HepG2 (cell line): ENCODE data around the gene NECTIN2. TPM values are rescaled to one million over a fixed set of nuclear protein-coding genes. Genes with fewer than 3 reads are reported as not detected.
A peak's percentile ranks its signal among the peaks of the same experiment; 100 is the strongest.

Source experiments
- BORCS8-MEF2B ChIP-seq: sonication (generic); formaldehyde crosslinking; IDR thresholded peaks from 2 replicates; pipeline ENCODE4 v1.8.0; 2022; ENCODE audit warnings: mild to moderate bottlenecking, missing genetic modification reagents
- CBX2 ChIP-seq, 2 experiments: fragments of 200-600 bp in 1 of 2; sonication (generic); formaldehyde crosslinking in 1 of 2; IDR thresholded peaks; 2 replicates each; pipeline versions ENCODE4 v1.7.0 to v1.8.1; 2018 to 2022; ENCODE audit warnings: low read depth in 2 of 2, low read length in 1 of 2, mild to moderate bottlenecking in 1 of 2, missing genetic modification reagents in 1 of 2
- HNRNPUL1 ChIP-seq: fragments of 200-400 bp; formaldehyde crosslinking; IDR thresholded peaks from 2 replicates; pipeline ENCODE4 v1.6.1; 2017; ENCODE audit warnings: low read depth, mild to moderate bottlenecking, low read length, moderate library complexity
- HOXA3 ChIP-seq: sonication (generic); formaldehyde crosslinking; IDR thresholded peaks from 2 replicates; pipeline ENCODE4 v1.5.0; 2020; ENCODE audit warnings: missing genetic modification reagents
- JARID2 ChIP-seq: sonication (generic); formaldehyde crosslinking; IDR thresholded peaks from 2 replicates; pipeline ENCODE4 v1.8.1; 2023; ENCODE audit warnings: missing genetic modification reagents, inconsistent platforms; ENCODE audit not compliant: insufficient replicate concordance
- RBM39 ChIP-seq: fragments of 200-400 bp; formaldehyde crosslinking; IDR thresholded peaks from one replicate; pipeline ENCODE4 v1.6.1; 2018; ENCODE audit warnings: antibody characterized with exemption, mild to moderate bottlenecking, low read depth, low read length; ENCODE audit not compliant: poor library complexity, severe bottlenecking
- RFX5 ChIP-seq: IDR thresholded peaks from 2 replicates; pipeline ENCODE4 v1.6.1; 2011; ENCODE audit warnings: low read depth, low read length, improper control_type of control experiment
- ZBTB21 ChIP-seq: sonication (generic); formaldehyde crosslinking; IDR thresholded peaks from 2 replicates; pipeline ENCODE4 v1.4.0; 2020; ENCODE audit warnings: missing genetic modification reagents
- ZIK1 ChIP-seq: sonication (generic); formaldehyde crosslinking; IDR thresholded peaks from 2 replicates; pipeline ENCODE4 v1.5.0; 2020; ENCODE audit warnings: mild to moderate bottlenecking, low read depth, missing genetic modification reagents, borderline replicate concordance
- ZNF138 ChIP-seq: sonication (generic); formaldehyde crosslinking; IDR thresholded peaks from 2 replicates; pipeline ENCODE4 v1.5.0; 2020; ENCODE audit warnings: mild to moderate bottlenecking, low read depth, missing genetic modification reagents
- ZNF232 ChIP-seq: sonication (generic); formaldehyde crosslinking; IDR thresholded peaks from 2 replicates; pipeline ENCODE4 v1.4.0; 2020; ENCODE audit warnings: missing genetic modification reagents, borderline replicate concordance
- ZNF337 ChIP-seq: sonication (generic); formaldehyde crosslinking; IDR thresholded peaks from 2 replicates; pipeline ENCODE4 v1.5.1; 2020; ENCODE audit warnings: missing genetic modification reagents, low read depth, mild to moderate bottlenecking, borderline replicate concordance
- ZNF382 ChIP-seq: sonication (generic); formaldehyde crosslinking; IDR thresholded peaks from 2 replicates; pipeline ENCODE4 v1.5.0; 2020; ENCODE audit warnings: missing genetic modification reagents, mild to moderate bottlenecking, borderline replicate concordance
- ZNF563 ChIP-seq: sonication (generic); formaldehyde crosslinking; IDR thresholded peaks from 2 replicates; pipeline ENCODE4 v1.8.0; 2022; ENCODE audit warnings: mild to moderate bottlenecking, moderate library complexity, missing genetic modification reagents
- ZNF589 ChIP-seq: sonication (generic); formaldehyde crosslinking; conservative IDR thresholded peaks from 2 replicates; pipeline ENCODE4 v1.8.0; 2022; ENCODE audit warnings: mild to moderate bottlenecking, moderate library complexity, missing genetic modification reagents
- ZSCAN30 ChIP-seq: sonication (generic); formaldehyde crosslinking; IDR thresholded peaks from 2 replicates; pipeline ENCODE4 v1.5.0; 2020; ENCODE audit warnings: mild to moderate bottlenecking, missing genetic modification reagents
- polyA plus RNA-seq, 8 experiments: library from polyadenylated mRNA; depleted of rRNA in 3 of 8; stranded (reverse) in 7 of 8; unstranded in 1 of 8; fragments of >200 nt; fragmentation: Illumina TruSeq in 4 of 8; extraction: Trizol in 4 of 8; gene quantifications; 2 replicates each; pipeline versions ENCODE4 v1.2.1 to v1.2.3, GENCODE V29; 2011 to 2016; ENCODE audit warnings: low read depth in 4 of 8, missing spikeins in 1 of 8, mixed read lengths in 1 of 8; ENCODE audit not compliant: insufficient read depth in 1 of 8
- total RNA-seq, 5 experiments: library from RNA; depleted of rRNA; stranded (reverse); fragments of >200 nt; fragmentation: Illumina TruSeq; extraction: Trizol; gene quantifications; 2 replicates each; pipeline ENCODE4 v1.2.3, GENCODE V29; 2016; ENCODE audit warnings: low read depth in 1 of 5
- TF ChIP-seq, protein P1 (sequence below): sonication (generic); formaldehyde crosslinking; IDR thresholded peaks from 2 replicates; pipeline ENCODE4 v1.9.0; 2021; ENCODE audit warnings: mild to moderate bottlenecking, missing genetic modification reagents
- TF ChIP-seq, protein P2 (sequence below): sonication (generic); formaldehyde crosslinking; IDR thresholded peaks from 2 replicates; pipeline ENCODE4 v1.4.0; 2020; ENCODE audit warnings: missing genetic modification reagents, borderline replicate concordance
- TF ChIP-seq, protein P3 (sequence below): sonication (generic); formaldehyde crosslinking; IDR thresholded peaks from 2 replicates; pipeline ENCODE4 v1.4.0; 2020; ENCODE audit warnings: missing genetic modification reagents

NECTIN2 gene
- total and polyA plus RNA-seq, 2 of the 13 experiments (the other 11 are each of a cell fraction or from before 2014, with no cell fraction given): 75.4 to 114 TPM

DNA sequence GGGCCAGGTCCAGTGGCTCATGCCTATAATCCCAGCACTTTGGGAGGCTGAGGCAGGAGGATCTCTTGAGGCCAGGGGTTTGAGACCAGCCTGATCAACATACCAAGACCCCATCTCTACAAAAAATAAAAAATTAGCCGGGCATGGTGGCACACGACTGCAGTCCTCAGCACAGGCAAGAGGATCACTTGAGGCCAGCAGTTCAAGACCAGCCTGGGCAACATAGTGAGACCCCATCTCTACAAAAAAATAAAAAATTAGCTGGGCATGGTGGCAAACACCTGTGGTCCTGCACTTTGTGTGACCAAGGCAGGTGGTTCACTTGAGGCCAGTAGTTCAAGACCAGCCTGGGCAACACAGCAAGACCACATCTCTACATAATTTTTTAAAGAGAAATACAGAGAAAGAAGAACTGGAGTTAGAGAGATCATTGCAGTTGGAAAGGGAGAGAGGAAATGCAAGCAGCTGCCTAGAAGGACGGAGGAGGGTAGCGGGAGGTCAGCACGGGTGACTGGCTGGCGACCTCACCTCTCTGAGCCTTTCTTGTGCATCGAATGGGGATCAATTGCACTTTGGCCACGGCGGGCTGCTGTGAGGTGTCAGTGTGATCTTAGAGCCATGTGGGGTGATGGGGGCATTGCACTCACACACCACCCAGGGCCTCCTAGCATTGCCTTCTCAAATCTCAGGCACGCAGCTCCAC, 23.3 kb upstream of the NECTIN2 start (continued):
- TF ChIP-seq, protein P1, sequence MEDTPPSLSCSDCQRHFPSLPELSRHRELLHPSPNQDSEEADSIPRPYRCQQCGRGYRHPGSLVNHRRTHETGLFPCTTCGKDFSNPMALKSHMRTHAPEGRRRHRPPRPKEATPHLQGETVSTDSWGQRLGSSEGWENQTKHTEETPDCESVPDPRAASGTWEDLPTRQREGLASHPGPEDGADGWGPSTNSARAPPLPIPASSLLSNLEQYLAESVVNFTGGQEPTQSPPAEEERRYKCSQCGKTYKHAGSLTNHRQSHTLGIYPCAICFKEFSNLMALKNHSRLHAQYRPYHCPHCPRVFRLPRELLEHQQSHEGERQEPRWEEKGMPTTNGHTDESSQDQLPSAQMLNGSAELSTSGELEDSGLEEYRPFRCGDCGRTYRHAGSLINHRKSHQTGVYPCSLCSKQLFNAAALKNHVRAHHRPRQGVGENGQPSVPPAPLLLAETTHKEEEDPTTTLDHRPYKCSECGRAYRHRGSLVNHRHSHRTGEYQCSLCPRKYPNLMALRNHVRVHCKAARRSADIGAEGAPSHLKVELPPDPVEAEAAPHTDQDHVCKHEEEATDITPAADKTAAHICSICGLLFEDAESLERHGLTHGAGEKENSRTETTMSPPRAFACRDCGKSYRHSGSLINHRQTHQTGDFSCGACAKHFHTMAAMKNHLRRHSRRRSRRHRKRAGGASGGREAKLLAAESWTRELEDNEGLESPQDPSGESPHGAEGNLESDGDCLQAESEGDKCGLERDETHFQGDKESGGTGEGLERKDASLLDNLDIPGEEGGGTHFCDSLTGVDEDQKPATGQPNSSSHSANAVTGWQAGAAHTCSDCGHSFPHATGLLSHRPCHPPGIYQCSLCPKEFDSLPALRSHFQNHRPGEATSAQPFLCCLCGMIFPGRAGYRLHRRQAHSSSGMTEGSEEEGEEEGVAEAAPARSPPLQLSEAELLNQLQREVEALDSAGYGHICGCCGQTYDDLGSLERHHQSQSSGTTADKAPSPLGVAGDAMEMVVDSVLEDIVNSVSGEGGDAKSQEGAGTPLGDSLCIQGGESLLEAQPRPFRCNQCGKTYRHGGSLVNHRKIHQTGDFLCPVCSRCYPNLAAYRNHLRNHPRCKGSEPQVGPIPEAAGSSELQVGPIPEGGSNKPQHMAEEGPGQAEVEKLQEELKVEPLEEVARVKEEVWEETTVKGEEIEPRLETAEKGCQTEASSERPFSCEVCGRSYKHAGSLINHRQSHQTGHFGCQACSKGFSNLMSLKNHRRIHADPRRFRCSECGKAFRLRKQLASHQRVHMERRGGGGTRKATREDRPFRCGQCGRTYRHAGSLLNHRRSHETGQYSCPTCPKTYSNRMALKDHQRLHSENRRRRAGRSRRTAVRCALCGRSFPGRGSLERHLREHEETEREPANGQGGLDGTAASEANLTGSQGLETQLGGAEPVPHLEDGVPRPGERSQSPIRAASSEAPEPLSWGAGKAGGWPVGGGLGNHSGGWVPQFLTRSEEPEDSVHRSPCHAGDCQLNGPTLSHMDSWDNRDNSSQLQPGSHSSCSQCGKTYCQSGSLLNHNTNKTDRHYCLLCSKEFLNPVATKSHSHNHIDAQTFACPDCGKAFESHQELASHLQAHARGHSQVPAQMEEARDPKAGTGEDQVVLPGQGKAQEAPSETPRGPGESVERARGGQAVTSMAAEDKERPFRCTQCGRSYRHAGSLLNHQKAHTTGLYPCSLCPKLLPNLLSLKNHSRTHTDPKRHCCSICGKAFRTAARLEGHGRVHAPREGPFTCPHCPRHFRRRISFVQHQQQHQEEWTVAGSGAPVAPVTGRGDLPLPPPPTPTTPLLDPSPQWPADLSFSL (CRISPR knock-in tag): no peak
- no peak for TF ChIP-seq ZNF563 (CRISPR knock-in tag)
- no peak for TF ChIP-seq BORCS8-MEF2B
- TF ChIP-seq, protein P2, sequence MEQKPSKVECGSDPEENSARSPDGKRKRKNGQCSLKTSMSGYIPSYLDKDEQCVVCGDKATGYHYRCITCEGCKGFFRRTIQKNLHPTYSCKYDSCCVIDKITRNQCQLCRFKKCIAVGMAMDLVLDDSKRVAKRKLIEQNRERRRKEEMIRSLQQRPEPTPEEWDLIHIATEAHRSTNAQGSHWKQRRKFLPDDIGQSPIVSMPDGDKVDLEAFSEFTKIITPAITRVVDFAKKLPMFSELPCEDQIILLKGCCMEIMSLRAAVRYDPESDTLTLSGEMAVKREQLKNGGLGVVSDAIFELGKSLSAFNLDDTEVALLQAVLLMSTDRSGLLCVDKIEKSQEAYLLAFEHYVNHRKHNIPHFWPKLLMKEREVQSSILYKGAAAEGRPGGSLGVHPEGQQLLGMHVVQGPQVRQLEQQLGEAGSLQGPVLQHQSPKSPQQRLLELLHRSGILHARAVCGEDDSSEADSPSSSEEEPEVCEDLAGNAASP (CRISPR knock-in tag): 0 out of 2 replicates have a peak, but pooled peaks have one; percentile 61
- TF ChIP-seq HOXA3 (CRISPR knock-in tag): peak; percentile 49; the same call in 1 of the 2 replicates
- TF ChIP-seq JARID2: no peak
- TF ChIP-seq ZNF337 (CRISPR knock-in tag): no peak
- no peak for TF ChIP-seq ZBTB21 (CRISPR knock-in tag)
- no peak for TF ChIP-seq ZSCAN30 (CRISPR knock-in tag)
- TF ChIP-seq, protein P3, sequence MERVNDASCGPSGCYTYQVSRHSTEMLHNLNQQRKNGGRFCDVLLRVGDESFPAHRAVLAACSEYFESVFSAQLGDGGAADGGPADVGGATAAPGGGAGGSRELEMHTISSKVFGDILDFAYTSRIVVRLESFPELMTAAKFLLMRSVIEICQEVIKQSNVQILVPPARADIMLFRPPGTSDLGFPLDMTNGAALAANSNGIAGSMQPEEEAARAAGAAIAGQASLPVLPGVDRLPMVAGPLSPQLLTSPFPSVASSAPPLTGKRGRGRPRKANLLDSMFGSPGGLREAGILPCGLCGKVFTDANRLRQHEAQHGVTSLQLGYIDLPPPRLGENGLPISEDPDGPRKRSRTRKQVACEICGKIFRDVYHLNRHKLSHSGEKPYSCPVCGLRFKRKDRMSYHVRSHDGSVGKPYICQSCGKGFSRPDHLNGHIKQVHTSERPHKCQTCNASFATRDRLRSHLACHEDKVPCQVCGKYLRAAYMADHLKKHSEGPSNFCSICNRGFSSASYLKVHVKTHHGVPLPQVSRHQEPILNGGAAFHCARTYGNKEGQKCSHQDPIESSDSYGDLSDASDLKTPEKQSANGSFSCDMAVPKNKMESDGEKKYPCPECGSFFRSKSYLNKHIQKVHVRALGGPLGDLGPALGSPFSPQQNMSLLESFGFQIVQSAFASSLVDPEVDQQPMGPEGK (CRISPR knock-in tag): peak; percentile 54; the same call in 1 of the 2 replicates
- TF ChIP-seq HNRNPUL1: no peak
- TF ChIP-seq ZNF589 (CRISPR knock-in tag): no peak
- no peak for TF ChIP-seq ZIK1
- no peak for TF ChIP-seq CBX2 (IDR thresholded peaks at IDR 0.05; ENCODE audit: low read depth, low read length)
- no peak for TF ChIP-seq CBX2 (CRISPR knock-in tag; IDR thresholded peaks at IDR 0.05; ENCODE audit: low read depth)
- no peak for TF ChIP-seq ZNF138 (CRISPR knock-in tag)
- no peak for TF ChIP-seq RBM39
- no peak for TF ChIP-seq ZNF232
- TF ChIP-seq ZNF382 (CRISPR knock-in tag): no peak
- no peak for TF ChIP-seq RFX5
